ENCODE measurements around the gene COPS4.

COPS4 gene

GRCh38 chr4:83089410-83090157 lies 54.6 kb downstream of the COPS4 start:
- no peak for DNase-seq

GRCh38 chr4:83093060-83093640 lies 58.2 kb downstream of the COPS4 start:
- no peak for DNase-seq

GRCh38 chr4:83096397-83096796 lies 61.4 kb downstream of the COPS4 start:
- no peak for DNase-seq

DNA sequence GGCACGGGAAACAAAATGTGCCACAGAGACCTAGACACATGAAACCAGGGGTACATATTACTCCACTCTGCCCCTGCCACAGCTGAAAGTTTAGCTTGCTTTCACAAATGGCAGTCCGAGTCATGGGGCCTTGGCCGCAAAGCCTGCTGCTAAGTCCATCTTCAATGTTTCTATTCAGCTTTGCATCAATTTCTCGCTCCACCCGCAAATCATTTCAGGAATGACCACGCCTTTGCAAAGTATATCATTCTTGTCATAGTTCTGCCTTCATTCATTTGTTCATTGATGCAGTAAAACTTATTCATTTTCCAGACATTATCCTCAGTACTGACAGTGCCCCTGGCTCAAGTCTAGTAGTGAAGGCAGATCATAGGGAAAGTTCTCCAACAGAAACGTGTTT lies 70.0 kb downstream of the COPS4 start:
- DNase-seq = no peak

DNA sequence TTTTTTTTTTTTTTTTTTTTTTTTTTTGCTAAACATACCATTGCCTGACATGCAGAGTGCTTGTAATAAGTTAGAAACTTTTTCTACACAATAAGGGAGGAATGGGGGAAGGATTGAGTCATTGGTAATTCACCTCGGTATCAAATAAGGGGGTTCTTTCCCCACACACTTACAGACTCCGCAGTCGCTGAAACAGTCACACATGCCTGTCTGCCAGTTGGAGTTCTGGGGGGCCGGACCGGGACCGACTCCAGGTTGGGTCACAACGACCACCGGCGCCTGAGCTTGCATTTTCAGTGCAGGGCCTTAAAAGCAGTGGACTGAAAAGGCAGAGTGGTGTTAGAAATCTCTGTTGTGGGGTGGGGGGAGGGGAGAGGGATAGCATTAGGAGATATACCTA lies 72.6 kb downstream of the COPS4 start:
- DNase-seq = peak; percentile 51

- DNase-seq = peak; percentile 28
Measured at GRCh38 chr4:83108101-83108861, 73.3 kb downstream of the COPS4 start.

- DNase-seq = peak; percentile 44
Measured at GRCh38 chr4:83109480-83110222, 74.7 kb downstream of the COPS4 start.

- peak; percentile 91 for DNase-seq
Measured at GRCh38 chr4:83110223-83110945, 75.4 kb downstream of the COPS4 start.

DNA sequence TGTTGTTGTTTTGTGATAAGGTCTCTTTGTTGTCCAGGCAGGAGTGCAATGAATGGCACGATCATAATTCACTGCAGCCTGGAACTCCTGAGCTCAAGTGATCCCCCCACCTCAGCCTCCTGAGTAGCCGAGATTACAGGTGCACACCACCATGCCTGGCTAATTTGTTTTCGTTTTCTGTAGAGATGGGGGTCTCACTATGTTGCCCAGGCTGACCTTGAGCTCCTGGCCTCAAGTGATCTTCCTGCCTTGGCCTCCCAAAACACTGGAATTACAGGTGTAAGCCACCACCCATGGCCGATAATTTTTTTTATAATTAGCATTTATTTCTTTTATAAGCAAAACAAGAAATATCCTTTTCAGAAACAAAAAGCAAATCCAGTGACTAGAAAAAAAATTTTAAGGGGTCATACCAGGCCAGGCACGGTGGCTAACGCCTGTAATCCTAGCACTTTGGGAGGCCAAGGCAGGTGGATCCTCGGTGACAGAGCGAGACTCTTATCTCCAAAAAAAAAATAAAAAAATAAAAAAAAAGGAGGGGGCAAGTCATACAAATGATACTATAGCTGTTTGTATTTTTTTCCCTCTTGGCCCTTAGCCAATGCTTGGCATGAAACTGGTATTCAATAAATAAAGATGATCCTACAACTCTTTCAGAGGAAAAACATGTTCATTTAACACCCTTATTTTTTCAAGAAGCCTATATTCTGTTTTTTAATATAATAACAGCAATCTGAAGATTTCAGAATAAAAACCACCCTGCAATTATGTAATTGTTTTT lies 76.2 kb downstream of the COPS4 start:
- no peak for DNase-seq

- peak; percentile 10 for DNase-seq
Measured at GRCh38 chr4:83111751-83112141, 76.8 kb downstream of the COPS4 start.

DNA sequence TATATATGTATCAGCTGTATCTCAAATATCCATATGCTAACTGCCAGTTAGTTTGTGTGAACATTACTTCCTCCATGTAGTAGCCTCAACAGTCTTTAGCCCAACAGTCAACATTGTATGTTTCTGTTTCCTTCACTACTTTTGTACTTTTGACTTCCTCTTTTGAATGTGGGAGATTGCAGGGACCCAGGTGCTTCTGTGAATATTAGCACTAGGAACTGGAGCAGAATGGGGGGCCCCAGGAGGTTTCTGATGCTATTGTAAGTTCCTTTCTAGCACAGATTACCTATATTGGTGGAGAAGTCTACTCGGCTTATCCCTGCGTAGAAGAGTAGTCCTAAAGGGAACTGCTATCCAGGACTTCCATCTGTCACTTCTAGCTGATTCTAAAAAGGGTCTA lies 77.2 kb downstream of the COPS4 start:
- DNase-seq = no peak

DNA sequence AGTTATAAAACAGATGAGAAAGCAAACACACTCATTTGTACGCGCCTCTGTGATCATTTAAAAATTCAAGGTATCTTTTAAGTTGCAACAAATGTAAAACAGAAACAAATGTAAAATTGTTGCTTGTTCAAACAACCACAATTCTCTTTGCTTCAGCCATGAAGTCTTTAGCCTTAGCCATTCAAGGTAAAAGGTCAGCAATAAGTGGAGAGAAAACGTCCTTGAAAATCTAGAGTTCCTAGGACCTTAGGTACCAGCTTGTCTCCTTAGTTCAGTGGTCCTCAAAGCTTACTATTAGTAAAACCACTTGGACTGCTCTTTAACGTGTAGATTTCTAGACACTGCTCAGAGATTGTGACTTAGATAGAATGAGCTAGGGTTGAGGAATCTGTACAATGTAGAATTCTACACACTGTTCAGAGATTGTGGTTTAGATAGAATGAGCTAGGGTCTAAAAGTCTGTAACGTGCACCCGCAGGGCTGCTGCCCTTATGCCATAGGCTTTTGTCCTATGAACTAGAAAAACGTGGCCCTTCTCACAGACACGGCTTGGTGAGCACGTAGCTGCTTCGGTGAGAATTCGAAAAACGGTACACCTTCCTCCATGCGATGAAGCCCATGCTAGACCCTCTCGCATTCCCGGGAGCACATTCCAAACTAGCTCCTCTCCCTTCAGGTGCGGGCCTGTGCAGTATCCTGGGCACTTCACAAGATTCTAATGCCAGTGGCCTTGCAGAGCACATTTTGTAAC lies 77.9 kb downstream of the COPS4 start:
- DNase-seq = peak; percentile 28

DNA sequence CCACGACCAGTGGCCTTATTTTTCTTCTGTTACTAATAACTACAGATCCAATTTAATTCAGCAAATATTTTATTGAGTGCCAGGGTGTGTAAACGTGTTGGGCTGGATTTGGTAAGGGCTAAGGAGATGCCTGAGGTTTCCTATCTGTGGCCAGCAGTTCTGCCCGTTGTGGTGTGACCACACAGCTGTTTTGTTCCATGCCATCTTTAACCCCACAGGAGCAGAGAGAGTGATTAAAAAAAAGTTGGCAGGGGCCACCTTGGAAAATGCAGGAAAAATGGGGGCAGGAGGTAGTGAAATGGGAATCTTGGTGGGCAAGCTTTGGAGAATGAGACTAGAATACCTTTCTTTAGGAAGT lies 78.4 kb downstream of the COPS4 start:
- no peak for DNase-seq

- no peak for DNase-seq
Measured at GRCh38 chr4:83114576-83114975, 79.6 kb downstream of the COPS4 start, which contains the start of gene PLAC8. TSS of gene PLAC8 (minus strand) at chr4:83114729. CDS start at chr4:83107921, 6,808 bp downstream.

DNA sequence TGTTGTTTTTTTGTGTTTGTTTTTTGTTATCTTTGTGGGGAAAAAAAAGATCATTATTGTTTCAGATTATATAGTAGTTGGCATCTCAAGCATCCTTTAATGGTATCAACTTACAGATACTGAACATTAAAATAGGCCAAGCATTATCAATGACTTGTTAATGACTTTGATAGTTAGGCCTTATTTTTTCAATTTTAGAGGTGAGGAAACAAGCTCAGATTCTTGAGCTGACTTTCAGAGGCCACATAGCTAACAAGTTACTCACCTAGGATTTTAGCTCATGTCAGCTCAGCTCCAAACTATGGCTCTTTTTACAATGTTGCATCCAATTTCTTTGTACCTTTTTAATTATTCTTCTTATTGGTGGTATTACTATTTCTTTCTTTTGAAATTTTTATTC lies 80.0 kb downstream of the COPS4 start:
- no peak for DNase-seq

DNA sequence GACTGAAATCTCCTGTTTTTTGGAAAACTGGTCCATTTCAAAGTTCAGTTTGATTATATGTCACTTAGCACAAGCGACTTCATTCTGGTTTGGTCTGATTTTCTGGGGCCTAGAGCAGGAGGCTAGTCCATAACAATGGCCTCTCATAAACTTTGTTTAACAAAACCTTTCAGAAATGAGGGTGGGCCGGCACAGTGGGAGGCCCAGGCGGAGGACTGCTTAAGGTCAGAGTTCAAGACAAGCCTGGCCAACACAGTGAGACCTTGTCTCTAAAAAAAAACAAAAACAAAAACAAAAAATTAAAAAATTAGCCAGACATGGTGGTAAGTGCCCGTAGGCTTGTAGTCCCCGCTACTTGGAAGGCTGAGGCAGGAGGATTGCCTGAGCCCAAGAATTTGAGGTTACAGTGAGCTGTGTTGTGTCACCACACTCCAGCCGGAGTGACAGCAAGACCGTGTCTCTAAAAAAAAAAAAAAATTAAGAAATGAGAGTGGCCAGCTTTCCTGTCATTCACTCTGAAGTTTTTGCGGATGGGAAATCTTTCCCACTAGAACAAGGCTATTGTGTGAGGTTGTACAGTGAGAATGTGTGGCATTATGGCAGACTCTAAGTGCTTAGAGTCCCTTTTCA lies 80.8 kb downstream of the COPS4 start:
- no peak for DNase-seq

DNA sequence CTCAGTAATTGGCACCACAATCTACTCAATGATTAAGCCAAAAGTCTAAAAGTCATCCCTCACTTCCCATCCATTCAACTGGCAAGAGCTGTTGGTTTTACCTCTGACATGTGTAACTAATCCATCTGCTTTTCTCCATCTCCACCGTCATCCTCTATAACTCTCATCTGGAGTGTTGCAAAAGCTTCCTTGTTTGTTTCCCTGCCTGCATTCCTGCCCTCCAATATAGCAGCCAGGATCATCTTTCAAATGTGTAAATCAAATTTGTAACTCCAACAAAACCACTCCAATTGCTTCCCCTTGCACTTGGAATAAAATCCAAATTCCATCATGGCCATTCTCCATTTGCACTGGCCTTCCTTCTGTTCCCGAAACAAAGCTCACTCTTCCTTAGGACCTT lies 83.9 kb downstream of the COPS4 start:
- DNase-seq = no peak

DNA sequence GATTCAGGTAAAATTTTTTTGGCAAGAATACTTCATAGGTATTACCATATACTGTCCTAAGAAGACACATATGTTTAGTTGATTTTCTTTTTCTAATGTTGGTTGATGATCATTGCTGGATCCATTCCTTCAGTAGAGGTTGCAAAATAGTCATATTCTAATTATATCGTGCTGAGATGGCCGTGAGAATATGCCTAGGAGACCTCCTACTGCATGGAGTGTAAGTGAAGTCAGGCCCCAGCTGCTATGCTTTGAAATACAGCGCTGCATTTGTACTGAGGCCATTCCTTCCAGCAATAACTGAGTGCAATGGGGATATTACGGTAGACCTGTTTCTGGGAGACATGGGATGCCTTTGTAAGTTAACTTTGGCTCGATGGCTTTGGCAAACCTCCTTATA lies 86.3 kb downstream of the COPS4 start:
- no peak for DNase-seq

GRCh38 chr4:83124111-83124780 lies 89.3 kb downstream of the COPS4 start:
- DNase-seq = no peak
